ENCODE data around the gene INPP5F. TPM values are rescaled to one million over a fixed set of nuclear protein-coding genes. Genes with fewer than 3 reads are reported as not detected.
"Not testable (repeated sequence)": the region's sequence is repeated elsewhere in the genome, so short reads cannot be mapped to it uniquely, and the experiment has no call there.

The INPP5F gene
- polyA plus RNA-seq, 3 donors = 50.9 to 62.7 (median 58.9) TPM

DNA sequence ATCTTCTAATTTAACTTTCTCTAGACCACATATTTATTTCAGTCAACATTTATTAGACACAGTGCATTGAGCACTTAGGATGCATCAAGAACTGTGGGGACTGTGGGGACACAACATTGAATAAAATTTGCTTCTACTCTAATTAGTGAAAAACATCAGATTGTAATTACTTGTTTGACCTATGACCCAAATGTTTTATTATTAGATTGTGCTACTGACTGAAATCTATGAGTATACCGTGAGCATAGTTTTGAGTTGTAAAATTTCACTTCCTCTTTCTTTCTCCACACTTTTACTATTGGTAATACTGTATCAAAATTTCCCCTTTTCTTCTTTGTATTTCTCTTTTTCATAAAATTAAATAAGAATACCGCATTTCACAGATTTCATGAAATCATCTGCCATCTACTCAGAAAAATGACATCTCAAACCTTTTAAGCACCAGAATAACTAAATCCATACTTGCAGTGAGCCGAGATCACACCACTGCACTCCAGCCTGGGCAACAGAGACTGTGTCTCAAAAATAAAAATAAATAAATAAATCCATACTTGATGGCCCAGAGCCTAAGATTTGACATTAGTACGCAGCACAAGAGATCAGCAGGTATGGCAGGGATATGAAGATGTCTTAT, 25.4 kb upstream of the INPP5F start:
- no peak for DNase-seq (ENCODE audit: extremely low read depth in 1 of 11, low read depth in 9 of 11, low spot score in 4 of 11)

DNA sequence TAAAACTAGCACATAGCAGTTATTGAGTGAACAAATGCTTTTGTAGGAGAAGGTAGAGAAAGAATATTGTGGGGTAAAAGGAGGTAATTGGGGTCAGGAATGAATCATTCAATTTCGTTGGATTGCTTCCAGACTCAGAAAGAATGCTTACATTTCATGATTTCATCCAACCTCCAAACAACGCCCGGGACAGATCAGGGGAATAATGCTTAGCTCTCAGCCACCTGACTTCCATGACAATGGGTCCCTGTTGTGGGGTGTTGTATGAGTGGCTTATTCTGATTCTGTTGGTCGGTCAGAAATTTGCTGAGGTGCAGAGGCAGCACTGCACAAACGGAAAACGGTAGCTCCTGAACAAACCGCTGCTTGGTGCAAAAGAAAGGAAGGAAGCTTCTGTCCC, 24.0 kb upstream of the INPP5F start:
- no peak for DNase-seq (ENCODE audit: extremely low read depth in 1 of 11, low read depth in 9 of 11, low spot score in 4 of 11)

DNA sequence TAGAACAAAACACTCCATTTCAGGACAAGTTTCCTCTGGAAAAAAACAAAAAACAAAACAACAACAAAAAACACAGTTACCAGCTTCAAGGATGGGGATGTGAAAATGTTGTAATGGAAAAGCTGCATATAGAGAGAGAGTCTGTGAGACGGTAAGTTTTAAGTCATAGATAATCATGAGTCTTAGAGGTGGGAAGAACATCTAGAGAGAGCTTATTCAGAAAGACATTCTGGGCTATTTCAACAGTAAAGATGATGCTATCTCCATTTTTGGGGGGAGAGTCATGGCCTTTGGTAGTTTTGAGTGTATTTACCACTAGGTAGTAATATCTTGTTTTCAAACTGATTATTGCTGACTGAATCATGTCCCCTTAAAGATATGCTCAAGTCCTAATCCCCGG, 23.3 kb upstream of the INPP5F start:
- no peak for DNase-seq (ENCODE audit: extremely low read depth in 1 of 11, low read depth in 9 of 11, low spot score in 4 of 11)

DNA sequence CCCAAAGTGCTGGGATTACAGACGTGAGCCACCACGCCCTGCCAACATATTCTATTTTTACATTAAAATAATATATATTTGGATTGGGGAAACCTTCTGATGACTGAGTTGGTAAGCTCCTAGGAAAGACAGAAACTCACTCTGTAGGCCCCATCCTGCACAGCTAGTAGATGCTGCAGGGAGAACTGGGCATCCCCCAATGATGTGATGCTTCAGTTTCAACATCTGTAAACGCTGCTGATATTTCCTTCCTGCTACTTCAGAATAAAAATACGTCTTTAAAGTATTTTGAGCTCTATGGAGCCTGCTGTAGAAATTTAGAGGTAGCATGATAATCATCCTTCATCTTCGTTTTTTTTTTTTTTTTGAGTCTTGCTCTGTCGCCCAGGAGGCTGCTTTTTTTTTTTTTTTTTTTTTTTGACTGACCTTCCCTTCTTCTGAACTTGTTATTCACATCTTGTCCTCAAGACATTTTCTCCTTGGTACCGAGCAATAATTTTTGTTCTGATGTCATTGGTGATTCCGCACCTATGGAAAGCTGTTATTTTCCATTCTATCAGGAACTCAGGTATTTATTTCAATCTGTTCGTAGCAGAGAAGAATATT, 21.8 kb upstream of the INPP5F start:
- no peak for DNase-seq (ENCODE audit: extremely low read depth in 1 of 11, low read depth in 9 of 11, low spot score in 4 of 11)

DNA sequence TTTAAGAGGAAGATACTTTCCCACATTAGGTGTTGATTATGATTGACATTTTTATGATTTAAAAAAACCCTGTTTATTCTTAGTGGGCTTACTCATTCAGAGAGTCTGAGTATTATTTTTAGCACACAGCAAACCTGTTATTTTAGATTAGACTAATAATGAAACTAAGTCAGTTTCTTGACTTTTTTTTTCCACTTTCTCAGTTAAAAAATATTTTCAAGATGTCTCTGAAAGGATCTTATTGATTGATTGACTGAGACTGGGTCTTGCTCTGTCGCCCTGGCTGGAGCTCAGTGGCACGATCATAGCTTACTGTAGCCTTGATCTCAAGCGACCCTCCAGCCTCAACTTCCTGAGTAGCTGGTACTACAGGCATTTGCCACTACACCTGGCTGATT, 20.4 kb upstream of the INPP5F start:
- no peak for DNase-seq (ENCODE audit: extremely low read depth in 1 of 11, low read depth in 9 of 11, low spot score in 4 of 11)

DNA sequence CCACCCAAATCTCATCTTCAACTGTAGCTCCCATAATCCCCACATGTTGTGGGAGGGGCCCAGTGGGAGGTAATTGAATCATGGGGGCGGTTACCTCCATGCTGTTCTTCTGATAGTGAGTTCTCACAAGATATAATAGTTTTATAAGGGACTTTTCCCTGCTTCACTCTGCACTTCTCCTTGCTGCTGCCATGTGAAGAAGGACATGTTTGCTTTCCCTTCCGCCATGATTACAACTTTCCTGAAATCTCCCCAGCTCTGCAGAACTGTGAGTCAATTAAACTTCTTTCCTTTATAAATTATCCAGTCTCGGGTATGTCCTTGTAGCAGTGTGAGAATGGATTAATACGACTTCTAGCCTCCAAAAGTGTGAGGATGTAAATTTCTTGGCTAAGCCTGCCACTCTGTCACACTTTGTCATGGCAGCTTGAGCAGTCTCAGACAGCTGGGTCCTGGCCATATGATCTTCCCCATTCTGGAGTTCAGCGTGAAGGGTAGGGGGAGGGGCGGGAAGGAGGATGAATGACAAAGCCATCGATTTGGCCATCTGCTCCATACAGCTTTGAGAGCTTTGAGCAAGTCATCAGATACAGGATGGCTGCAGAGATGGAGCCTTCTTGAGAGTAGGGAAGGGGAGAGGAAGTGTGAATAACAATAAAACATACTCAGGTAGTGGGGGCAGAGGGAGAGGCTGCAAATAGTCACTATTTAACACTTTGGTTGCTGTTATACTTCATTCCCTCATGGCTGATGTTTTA, 19.1 kb upstream of the INPP5F start:
- DNase-seq (ENCODE audit: extremely low read depth in 1 of 11, low read depth in 9 of 11, low spot score in 4 of 11) = no peak

DNA sequence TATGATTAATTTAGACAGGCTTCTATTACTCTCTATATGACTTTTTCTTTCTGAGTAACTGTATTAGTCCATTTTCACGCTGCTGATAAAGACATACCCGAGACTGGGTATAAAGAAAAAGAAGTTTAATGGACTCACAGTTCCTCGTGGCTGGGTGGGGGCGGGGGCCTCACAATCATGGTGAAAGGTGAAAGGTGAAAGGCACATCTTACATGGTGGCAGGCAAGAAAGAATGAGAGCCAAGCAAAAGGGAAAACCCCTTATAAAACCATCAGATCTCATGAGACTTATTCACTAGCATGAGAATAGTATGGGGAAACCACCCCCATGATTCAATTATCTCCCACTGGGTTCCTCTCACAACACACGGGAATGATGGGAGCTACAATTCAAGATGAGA, 18.5 kb upstream of the INPP5F start:
- not testable (repeated sequence) for DNase-seq (ENCODE audit: extremely low read depth in 1 of 11, low read depth in 9 of 11, low spot score in 4 of 11)

DNA sequence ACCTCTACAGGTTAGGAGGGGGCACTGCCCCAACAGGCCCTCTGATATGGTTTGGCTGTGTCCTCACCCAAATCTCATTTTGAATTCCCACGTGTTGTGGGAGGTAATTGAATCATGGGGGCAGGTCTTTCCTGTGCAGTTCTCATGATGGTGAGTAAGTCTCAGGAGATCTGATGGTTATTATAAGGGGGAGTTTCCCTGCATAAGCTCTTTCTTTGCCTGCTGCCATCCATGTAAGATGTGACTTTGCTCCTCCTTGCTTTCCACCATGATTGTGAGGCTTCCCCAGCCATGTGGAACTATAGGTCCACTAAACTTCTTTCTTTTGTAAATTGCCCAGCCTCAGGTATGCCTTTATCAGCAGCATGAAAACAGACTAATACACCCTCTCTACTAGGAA, 14.9 kb upstream of the INPP5F start:
- DNase-seq (ENCODE audit: extremely low read depth in 1 of 11, low read depth in 9 of 11, low spot score in 4 of 11) = not testable (repeated sequence)

DNA sequence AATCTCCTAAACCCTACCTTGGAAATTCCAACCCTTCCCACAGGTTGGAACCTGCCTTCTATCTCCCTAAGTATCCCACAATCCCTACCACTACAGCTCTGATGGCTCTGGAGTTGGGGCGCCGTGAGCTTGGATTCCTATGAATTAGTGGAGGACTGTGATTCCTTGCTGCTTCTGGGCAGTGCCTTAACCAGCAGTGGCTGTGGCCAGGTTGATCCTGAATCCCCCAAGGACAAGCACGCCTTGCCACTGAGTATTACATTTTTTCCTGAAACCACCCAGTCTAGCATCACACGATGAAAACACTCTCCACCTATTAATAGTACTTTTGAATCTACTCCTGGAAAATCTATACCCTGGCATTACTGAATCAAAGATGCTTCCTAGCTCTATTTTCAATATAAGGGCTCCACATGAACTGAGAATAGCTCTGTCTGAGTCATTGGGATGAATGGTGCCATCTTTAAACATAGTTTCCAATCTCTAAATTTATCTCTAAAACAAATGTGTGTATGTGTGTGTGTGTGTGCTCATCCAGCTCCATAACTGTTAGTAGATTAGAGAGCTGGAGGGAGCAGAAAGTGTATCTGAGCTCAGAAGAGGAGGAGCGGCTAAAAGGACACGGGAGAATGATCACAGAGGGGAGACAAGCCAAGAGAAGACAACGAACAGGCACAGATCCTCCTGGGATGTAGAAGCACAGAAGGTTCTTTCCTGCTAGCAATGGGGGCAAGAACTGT, 11.9 kb upstream of the INPP5F start:
- peak in 1 of 11 donors; percentile 22 for DNase-seq (ENCODE audit: extremely low read depth in 1 of 11, low read depth in 9 of 11, low spot score in 4 of 11)

DNA sequence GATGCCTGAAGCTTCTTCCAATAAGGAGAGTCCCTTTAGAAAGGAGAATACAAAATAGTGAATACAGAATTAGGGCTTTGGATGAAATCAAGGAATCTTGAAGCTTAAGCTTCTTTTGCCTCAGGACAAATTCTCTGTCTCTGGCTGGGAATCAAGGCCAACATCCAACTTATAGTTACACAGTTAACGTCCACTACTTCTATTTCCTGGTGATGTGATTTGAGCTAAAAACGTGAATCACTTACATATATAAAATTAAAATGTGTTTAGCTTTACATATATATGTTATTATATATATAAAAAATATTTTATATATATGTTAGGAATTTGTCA, 11.4 kb upstream of the INPP5F start:
- no peak for DNase-seq (ENCODE audit: extremely low read depth in 1 of 11, low read depth in 9 of 11, low spot score in 4 of 11)

DNA sequence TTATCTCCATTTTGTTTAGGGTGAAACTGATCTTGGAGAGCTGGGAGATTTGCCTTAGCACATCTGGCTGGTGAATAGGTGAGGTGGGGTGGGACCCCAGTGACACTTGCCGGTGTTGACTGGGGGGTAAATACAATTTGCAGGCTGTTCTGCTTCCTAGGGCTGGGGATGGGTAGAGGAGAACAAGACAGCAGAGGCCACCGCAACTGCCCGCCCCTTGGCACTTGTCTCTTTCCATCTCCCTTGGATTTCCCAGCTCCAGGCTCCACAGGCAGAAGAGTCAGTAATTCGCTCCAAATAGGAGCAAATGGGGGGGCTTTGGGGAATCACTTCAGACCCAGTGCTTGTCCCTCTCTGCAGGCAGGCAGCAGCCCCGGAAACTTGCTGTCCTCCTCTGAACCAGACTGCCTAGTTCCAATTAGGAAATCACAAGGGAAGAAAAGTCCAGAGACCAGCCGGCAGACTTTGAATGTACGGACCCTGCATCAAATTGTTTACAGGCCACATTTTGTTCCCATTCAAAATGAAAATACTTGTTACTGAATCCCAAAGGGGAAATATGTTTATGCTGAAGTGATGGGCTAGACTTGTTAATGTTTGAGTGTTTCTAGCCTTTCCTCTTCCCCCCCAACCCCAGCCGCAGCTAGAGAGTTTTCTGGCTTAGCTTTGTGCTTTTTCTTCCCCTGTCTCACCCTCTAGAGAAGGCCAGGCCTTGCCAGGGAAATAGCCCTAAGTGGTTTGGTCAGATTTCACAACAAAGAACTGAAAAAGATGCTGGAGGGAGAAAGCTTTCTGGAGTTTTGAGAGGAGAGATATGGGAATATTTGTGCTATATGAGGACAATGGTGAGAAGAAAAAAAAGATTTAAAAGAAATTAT, 10.0 kb upstream of the INPP5F start:
- no peak for DNase-seq (ENCODE audit: extremely low read depth in 1 of 11, low read depth in 9 of 11, low spot score in 4 of 11)

DNA sequence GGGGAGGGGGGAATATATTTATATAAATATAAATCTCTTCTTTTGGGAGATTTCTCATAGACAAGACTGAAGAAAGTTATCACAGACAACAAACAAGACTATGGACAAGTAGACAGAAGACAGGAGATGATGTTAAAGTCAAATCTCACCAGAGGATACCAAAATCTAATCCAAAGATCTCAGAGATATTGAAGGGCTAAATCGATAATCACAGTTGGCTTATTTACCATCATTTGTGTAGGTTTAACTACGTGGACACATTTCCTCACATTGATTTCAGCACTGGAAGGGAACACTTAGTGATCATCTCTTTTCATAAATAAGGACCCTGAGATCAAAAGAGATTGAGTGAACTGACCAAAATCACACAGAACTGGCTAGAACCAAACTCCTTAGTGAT, 2.7 kb upstream of the INPP5F start:
- DNase-seq (ENCODE audit: extremely low read depth in 1 of 11, low read depth in 9 of 11, low spot score in 4 of 11) = no peak

DNA sequence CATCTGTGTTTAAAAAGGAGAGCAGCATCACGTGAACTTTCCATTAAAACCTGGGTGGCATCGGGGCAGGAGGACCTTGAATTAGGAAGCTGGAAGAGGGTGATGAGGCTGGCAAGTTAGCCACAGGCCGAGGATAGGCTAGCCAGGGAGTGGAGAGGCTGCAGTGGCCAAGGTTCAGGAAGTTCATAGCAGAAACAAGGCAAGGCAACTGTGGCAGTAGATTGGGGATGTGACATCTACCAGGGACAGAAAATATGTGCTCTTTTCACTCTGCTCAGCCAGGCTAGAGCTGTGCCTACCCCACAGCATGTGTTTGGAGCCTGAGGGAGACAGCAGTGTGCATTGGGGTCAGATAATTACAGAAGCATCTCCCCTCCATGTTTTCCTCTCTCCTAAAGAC, 2.2 kb upstream of the INPP5F start:
- DNase-seq (ENCODE audit: extremely low read depth in 1 of 11, low read depth in 9 of 11, low spot score in 4 of 11) = no peak

DNA sequence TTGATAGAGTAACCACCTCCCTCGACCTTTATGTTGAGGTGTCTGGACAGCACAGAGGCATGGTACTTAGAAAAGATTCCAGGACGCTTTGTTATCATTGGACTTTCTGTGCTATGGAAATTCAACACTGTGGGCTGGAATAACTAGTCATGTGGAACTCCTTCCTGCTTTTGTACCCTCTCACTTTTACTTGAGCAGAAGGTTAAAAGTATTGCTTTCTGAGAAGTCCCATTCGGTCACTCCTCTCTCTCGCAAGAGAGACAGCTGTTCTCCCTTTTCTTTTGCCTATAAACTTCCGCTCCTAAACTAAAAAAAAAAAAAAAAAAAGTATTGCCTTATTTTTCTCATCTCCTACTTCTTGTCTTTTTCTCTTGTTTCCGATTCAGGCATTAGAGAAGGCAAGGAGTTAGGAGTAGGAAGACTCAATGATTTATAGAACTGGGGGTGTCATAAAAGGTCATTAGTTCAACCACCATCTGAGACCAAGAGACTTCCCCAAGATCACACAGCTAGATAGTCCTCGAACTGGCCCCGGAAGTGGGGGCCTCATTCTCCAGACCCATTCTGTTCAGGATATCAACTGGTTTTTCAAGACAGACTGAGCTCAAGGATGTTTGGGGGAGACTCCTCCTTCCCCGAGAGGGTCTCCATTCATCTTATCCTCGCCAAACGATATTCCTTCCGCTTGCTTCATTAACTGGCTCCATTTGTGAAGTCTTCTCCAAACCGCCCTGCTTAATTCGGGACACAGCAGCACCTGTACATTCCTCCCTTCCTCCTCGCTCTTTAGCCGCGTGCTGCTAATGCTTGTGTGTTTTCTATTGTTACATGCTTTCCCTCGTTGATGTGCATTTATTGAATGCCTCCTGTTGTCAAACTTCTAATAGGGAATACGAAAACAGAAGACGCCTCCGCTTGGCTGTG, 995 bp upstream of the INPP5F start:
- peak in 10 of 11 donors; percentile 32 to 80 (median 53) for DNase-seq (ENCODE audit: extremely low read depth in 1 of 11, low read depth in 9 of 11, low spot score in 4 of 11)

DNA sequence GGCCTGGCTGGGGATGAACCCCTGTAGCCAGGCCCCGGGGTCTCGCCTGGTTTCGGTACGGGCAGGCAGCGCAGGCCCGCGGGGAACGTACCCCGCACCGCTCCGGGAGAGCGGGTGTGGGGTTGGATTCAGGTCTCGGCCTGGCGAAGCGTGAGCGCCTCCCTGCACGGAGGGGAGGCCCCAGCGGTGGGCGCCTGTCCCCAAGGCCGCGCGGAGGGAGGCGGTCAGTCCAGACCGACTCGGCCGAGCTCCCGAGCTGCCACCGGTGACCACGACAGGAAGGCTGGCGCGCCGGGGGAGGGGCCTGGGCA, 378 bp upstream of the INPP5F start:
- DNase-seq (ENCODE audit: extremely low read depth in 1 of 11, low read depth in 9 of 11, low spot score in 4 of 11) = peak in 1 of 11 donors; percentile 59

DNA sequence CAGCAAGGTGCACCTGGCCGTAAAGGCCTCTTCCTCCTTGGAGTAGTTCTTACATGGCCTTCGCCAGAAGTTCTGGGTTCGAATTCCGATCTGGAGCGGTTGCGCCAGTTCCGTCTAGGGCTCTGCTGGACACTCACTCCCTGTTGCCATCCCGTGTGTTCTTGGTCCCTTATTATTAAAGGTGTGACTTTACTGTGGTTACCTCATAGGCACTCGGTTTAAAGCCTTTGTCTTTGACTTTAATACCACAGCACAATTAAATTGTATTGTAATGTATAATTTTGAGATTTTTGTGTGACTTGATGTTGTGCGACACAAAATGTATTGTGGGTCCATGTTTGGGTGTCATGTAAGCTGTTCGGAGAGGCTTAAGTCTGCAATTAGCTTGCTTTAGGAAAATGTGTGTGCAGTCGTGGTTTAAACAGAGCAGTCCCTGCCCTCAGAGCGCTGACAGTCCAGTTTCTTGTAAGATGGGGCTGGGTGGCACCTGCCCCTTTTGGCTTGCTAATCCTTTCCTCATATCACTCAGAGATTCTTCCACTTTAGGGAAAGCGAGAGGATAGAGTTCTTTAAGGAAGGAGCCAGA, 919 bp downstream of the INPP5F start:
- DNase-seq (ENCODE audit: extremely low read depth in 1 of 11, low read depth in 9 of 11, low spot score in 4 of 11) = no peak

DNA sequence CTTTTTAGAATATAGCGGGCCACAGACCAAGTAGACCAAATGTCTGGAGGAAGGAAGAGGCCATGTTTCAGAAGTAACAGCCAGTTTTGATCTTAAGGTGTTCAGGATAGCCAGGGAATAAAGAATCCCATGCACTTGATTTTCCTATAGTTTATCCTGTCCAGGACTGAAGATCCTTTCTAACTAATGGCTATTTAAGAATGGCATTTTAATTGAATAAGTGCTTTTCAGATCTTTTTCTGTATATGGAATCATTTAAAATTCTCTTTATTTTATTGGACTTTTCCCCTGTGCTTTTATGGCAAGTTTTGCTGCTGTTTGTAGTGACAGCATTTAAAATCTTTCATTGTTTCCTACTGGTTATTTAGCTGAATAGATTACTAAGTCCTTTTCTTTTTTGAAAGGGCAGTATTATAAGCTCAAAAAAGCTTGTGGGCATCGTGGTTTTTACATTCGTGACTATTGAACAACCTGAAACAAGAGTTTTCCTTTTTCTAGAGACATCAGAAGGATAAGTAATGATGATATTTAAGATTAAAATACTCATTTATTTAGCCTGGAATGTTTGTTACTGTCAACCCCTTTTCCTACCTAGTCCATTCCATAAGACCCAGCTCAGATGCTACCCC, 2.4 kb downstream of the INPP5F start:
- no peak for DNase-seq (ENCODE audit: extremely low read depth in 1 of 11, low read depth in 9 of 11, low spot score in 4 of 11)
